Measurements from ENCODE around the gene ABCA2. TPM values are rescaled to one million over a fixed set of nuclear protein-coding genes. Genes with fewer than 3 reads are reported as not detected.
A peak's percentile ranks its signal among the peaks of the same experiment; 100 is the strongest.

The ABCA2 gene
- total RNA-seq, 2 donors from 2014 or later: 37.2 to 60.5 TPM

- H3K27ac ChIP-seq: no peak overlapping the region
- peak overlapping the region; percentile 2 for H3K4me3 ChIP-seq
- no peaks in the 10 kb centered on the region for H3K27me3 ChIP-seq (replicated peaks; ENCODE audit: insufficient read depth)
- TF ChIP-seq CTCF (IDR thresholded peaks at IDR 0.05): no peak
- no peaks in the 10 kb centered on the region for H3K9me3 ChIP-seq
- H3K36me3 ChIP-seq: no peaks in the 10 kb centered on the region
- DNase-seq (ENCODE audit: low spot score): no peak
- H3K4me1 ChIP-seq (ENCODE audit: control insufficient read depth in 1 of 2, low read depth in 2 of 2): peaks cover 5 to 21% of the 10 kb centered on the region in 2 donors
- ATAC-seq (ENCODE audit: insufficient number of reproducible peaks, low FRiP score, low read depth): no peak
Measured at GRCh38 chr9:136965771-136966484, 62.1 kb downstream of the ABCA2 start.

- TF ChIP-seq CTCF (IDR thresholded peaks at IDR 0.05): no peak
- Histone ChIP-seq H3K36me3 (no peaks in the 10 kb centered on the region), H3K9me3 (no peaks in the 10 kb centered on the region), H3K27me3 (replicated peaks; ENCODE audit: insufficient read depth) (no peaks in the 10 kb centered on the region), H3K4me1 (ENCODE audit: control insufficient read depth in 1 of 2, low read depth in 2 of 2) (peaks cover 6 to 23% of the 10 kb centered on the region in 2 donors), H3K27ac (no peak overlapping the region), H3K4me3 (no peak overlapping the region)
- DNase-seq (ENCODE audit: low spot score) (no peak), ATAC-seq (ENCODE audit: insufficient number of reproducible peaks, low FRiP score, low read depth) (no peak)
Measured at GRCh38 chr9:136964833-136965422, 63.1 kb downstream of the ABCA2 start.

DNA sequence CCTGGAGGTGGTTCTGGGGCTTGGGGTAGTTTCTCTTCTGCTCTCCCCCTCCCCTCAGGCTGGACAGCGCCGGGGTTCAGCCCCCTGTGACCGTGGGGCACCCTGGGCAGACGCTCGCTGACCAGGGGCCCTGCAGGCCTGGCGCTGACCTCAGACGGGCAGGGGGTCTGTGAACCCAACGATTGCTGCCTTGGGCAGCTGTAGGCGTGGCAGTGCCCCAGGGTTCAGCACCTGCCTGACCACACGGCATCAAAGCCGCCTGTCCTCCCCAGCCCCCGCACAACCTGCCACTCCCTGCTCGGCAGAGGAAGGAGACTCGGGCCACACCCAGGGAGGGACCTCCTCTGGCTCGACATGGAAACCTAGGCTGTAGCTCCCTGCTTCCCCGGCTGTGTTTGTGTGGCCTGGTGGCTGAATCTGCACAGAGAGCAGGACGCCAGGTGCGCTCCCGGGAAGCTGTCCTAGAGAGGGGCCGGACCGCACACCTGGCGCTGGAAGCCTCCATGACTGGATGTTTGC, 63.8 kb downstream of the ABCA2 start:
- TF ChIP-seq CTCF (IDR thresholded peaks at IDR 0.05): no peak
- Histone ChIP-seq H3K9me3 (no peaks in the 10 kb centered on the region), H3K27ac (no peak overlapping the region), H3K27me3 (replicated peaks; ENCODE audit: insufficient read depth) (no peaks in the 10 kb centered on the region), H3K36me3 (no peaks in the 10 kb centered on the region), H3K4me3 (no peak overlapping the region), H3K4me1 (ENCODE audit: control insufficient read depth in 1 of 2, low read depth in 2 of 2) (peaks cover 6 to 23% of the 10 kb centered on the region in 2 donors)
- DNase-seq (ENCODE audit: low spot score) (no peak), ATAC-seq (ENCODE audit: insufficient number of reproducible peaks, low FRiP score, low read depth) (no peak)

GRCh38 chr9:136963751-136964150, 64.3 kb downstream of the ABCA2 start:
- Histone ChIP-seq H3K4me1 (ENCODE audit: control insufficient read depth in 1 of 2, low read depth in 2 of 2) (peaks cover 6 to 23% of the 10 kb centered on the region in 2 donors), H3K27ac (no peak overlapping the region), H3K9me3 (no peaks in the 10 kb centered on the region), H3K4me3 (no peak overlapping the region), H3K36me3 (no peaks in the 10 kb centered on the region), H3K27me3 (replicated peaks; ENCODE audit: insufficient read depth) (no peaks in the 10 kb centered on the region)
- no peak for TF ChIP-seq CTCF (IDR thresholded peaks at IDR 0.05)
- ATAC-seq (ENCODE audit: insufficient number of reproducible peaks, low FRiP score, low read depth) (no peak), DNase-seq (ENCODE audit: low spot score) (no peak)

DNA sequence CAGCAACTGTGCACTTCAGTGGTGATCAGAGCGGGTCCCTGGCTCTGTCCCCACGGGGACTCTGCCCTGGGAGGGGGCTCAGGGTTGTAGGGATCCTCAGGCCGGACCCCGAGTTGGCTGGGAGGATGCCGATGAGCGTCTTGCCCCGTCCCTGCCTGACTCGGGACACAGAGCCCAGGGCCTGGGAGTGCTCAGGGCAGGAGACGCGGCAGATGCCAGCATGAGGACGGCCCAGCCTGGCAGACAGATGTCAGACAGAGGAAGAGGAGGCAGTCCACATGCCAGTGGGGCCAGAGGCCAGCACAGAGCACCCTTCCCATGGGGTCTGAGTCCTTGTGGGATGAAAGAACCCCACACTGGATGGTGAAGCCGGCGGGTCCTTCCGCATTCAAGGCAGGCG, 64.7 kb downstream of the ABCA2 start:
- H3K9me3 ChIP-seq: no peaks in the 10 kb centered on the region
- no peak for ATAC-seq (ENCODE audit: insufficient number of reproducible peaks, low FRiP score, low read depth)
- no peak for DNase-seq (ENCODE audit: low spot score)
- no peaks in the 10 kb centered on the region for H3K27me3 ChIP-seq (replicated peaks; ENCODE audit: insufficient read depth)
- H3K36me3 ChIP-seq: no peaks in the 10 kb centered on the region
- no peak for TF ChIP-seq CTCF (IDR thresholded peaks at IDR 0.05)
- H3K27ac ChIP-seq: no peak overlapping the region
- peaks cover 6 to 23% of the 10 kb centered on the region in 2 donors for H3K4me1 ChIP-seq (ENCODE audit: control insufficient read depth in 1 of 2, low read depth in 2 of 2)
- H3K4me3 ChIP-seq: no peak overlapping the region

All from thoracic aorta (tissue), 2 donors.